HG03432 (cell line): ENCODE measurements around the gene IGF2R.
"Not testable (repeated sequence)": the region's sequence is repeated elsewhere in the genome, so short reads cannot be mapped to it uniquely, and the experiment has no call there.

Experiments
- ATAC-seq: cut with Tn5 transposase; IDR thresholded peaks from one replicate; pipeline ENCODE4 v1.9.1; 2021; ENCODE audit warnings: mild to moderate bottlenecking, moderate library complexity; ENCODE audit not compliant: unreplicated experiment

IGF2R gene

DNA sequence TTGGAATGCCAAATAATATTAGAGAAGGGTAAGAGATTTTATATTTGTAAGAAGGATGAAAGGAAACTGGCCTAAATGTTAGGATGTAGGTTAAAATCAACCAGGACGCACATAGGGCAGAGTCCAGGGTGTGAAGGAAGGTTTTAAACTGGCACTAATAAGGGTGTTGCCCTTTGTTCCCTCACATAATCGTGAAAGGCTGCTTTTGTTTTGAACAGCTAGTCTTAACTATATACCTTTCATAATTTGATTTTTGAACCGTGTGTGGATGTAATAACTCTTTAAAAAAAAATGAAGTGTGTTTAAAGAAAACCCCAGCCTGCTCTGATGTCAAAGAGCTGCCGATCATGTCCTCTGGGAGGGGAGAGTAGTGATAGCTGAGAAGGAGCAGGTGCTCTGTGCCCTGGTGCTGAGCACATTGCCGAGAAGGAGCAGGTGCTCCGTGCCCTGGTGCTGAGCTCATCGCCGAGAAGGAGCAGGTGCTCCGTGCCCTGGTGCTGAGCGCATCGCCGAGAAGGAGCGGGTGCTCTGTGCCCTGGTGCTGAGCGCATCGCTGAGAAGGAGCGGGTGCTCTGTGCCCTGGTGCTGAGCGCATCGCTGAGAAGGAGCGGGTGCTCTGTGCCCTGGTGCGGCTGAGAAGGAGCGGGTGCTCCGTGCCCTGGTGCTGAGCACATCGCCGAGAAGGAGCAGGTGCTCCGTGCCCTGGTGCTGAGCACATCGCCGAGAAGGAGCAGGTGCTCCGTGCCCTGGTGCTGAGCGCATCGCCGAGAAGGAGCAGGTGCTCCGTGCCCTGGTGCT, 121.8 kb downstream of the IGF2R start:
- ATAC-seq: not testable (repeated sequence)

- not testable (repeated sequence) for ATAC-seq
These were observed 123.3 kb downstream of the IGF2R start for GRCh38 chr6:160092176-160092575.

GRCh38 chr6:160092602-160093001, 123.7 kb downstream of the IGF2R start:
- no peak for ATAC-seq

- no peak for ATAC-seq
These were observed 124.2 kb downstream of the IGF2R start for GRCh38 chr6:160093061-160093460.

DNA sequence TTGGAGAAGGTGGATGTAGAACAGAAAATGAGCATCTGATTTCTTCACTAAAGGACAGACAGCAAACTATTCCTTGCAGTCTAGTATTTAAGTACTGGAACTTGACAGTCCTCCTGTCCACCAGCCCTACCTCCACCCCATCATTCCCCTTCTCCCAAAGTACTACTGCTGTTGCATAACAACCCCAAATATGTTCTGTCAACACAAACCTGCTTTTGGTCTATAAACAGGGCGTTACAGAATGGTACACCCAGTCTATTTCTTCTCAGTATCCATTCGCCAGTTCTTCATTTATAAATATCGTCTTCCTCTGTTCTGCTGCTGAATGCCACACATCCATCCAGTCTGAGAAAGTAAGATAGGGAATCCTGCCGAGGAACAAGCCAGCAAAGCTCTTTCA, 125.1 kb downstream of the IGF2R start:
- no peak for ATAC-seq

GRCh38 chr6:160095146-160095845, 126.4 kb downstream of the IGF2R start:
- no peak for ATAC-seq

DNA sequence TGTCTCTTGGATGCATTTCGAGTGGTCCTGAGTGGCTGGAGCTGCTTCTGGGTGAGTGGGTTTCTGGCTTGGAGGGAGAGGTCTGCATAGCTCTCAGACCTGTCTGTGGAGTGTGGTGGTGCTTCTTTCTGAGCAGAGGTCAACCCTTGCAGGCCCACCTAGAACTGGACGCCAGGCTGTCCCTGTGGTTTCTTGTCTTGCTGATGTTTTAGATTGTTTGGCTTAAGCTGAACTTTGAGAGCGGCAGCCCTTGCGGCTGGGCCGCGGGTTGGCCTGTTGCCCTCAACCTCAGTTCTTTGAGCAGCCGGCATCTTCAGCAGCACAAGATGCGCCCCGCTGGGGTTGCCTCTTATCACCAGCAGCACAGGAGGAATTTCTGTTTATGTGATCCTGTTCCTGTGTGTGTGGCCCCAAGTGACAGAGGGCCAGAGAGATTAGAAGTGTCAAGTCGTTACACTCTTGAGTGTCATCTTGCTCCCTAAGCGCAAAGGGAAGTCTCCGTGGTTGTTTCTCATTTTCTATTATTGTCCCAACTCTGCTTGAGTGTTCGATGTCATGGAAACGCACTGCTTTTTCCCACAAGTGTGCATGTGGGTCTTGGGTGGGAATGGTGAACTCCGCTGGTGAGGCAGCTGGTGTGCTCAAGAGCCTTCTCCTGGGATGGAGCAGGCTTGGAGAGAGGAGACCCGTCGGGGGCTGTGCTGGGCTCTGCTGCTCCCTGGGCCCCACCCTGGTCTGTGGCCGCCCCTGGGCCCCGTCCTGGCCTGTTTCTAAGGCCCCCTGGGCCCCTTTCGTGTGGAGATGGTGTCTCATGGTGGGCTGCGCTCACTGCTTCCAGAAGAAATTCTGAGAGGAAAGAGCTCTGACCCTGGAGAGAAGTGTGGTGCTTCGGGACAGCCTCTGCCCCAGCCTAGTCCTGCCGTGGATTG, 132.7 kb downstream of the IGF2R start:
- no peak for ATAC-seq

DNA sequence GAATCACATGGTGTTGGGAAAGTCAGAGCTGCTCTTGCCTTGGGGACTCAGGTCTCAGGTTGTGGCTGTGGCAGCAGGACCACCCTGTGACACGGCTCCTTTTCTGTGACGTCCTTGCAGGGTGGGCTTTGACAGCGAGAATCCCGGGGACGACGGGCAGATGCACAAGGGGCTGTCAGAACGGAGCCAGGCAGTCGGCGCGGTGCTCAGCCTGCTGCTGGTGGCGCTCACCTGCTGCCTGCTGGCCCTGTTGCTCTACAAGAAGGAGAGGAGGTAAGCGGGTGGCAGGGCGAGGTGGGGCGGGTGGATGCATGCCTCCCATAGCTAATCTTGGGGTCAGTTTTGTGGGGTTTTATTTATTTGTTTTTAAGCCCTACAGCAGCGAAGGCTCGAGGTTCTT, 133.5 kb downstream of the IGF2R start:
- ATAC-seq: no peak

DNA sequence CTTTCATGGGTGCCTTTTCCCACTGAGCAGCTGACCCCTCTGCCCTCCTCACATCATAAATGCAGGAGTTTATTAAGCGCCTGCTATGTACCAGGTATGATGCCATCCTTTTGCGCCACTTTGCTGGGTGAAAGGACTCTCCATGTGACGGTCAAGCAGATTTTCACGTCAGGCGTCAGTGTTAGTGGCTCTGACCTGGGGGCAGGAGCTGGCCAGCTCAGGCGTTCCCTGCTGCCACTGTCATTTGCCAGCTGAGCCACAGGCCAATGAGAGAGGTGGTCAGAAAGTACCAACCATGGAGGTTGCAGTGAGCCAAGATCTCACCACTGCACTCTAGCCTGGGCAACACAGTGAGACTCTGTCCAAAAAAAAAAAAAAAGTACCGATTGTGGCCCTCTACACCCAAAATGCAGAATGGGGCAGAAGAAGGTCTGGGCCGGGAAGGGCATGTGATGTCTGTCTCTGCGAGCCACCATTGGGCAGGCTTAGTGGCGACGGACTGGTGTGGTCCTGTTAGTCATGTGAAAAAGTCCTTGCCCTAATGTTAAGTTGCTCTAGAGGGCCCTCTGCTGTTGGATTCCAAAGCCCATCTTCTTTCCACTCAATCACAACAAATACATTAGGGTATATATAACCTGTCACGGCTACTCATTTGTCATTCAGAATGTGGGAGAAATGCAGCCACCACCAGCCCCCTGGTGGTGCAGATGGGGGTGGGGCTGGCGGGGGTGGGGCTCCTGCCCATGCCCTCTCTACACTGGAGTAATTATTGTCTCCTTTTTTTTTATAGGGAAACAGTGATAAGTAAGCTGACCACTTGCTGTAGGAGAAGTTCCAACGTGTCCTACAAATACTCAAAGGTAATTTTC, 134.3 kb downstream of the IGF2R start:
- peak; percentile 45 for ATAC-seq

- ATAC-seq: no peak
These were observed 134.9 kb downstream of the IGF2R start for GRCh38 chr6:160103825-160104100.

DNA sequence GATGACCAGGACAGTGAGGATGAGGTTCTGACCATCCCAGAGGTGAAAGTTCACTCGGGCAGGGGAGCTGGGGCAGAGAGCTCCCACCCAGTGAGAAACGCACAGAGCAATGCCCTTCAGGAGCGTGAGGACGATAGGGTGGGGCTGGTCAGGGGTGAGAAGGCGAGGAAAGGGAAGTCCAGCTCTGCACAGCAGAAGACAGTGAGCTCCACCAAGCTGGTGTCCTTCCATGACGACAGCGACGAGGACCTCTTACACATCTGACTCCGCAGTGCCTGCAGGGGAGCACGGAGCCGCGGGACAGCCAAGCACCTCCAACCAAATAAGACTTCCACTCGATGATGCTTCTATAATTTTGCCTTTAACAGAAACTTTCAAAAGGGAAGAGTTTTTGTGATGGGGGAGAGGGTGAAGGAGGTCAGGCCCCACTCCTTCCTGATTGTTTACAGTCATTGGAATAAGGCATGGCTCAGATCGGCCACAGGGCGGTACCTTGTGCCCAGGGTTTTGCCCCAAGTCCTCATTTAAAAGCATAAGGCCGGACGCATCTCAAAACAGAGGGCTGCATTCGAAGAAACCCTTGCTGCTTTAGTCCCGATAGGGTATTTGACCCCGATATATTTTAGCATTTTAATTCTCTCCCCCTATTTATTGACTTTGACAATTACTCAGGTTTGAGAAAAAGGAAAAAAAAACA, 136.1 kb downstream of the IGF2R start:
- no peak for ATAC-seq

GRCh38 chr6:160106010-160106409, 137.1 kb downstream of the IGF2R start:
- no peak for ATAC-seq

- no peak for ATAC-seq
These were observed 137.8 kb downstream of the IGF2R start for GRCh38 chr6:160106701-160107100.

DNA sequence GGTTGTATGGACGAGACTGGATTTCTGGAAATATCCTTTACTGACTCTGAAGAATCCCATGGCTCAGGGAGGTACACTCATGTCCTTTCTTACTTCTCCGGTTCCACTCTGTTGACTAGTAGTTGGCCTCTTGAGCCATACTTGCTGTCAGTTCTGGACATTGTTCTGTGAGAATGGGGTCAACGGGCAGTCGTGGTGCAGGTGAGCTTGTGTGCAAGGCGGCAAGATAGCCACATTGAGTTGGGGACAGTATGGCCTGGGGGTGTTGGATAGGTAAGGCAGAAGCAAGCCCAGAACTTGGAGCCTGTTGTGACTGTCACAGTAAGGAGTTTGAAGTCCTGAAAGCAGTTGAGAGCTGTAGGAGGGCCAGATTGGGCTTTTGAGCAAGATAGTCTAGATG, 139.2 kb downstream of the IGF2R start:
- ATAC-seq: no peak

DNA sequence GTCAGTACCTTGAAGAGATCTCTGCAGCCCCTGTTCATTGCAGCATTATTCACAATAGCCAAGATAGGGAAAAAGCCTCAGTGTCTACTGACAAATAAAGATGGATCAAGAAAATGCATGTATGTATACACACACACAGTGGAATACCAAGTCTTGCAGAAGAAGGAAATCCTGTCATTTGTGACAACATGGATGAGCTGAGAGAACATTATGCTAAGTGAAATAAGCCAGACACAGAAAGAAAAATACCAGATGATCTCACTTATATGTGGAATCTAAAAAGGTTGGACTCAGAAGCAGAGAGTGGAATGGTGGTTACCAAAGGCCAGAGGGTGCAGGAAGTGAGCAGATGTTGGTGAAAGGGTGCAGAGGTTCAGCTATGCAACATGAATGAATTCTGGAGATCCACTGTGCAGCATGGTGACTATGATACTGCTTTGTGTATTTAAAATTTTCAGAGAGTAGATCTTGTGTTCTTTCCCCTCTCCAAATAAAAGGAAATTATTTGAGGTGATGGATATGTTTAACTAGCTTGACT, 141.8 kb downstream of the IGF2R start:
- no peak for ATAC-seq

DNA sequence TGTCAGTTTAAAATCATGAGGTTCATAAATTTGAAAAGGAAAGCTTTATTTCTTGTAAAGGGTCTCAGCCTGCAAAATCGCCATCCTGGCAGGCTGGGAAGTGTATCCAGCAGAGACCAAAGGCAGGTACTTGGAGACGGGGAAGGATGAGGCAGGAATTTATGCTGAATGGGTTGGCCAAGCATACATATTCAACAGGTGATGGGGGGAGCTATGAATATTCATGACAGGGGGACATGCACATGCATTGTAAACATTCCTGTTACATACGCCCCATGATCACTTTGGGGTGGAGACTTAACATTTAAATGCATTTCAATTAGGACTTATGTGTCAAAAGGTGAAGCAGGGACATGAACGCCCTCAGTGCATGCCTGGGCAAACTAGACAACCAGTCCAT, 142.9 kb downstream of the IGF2R start:
- ATAC-seq: no peak

GRCh38 chr6:160112628-160113299, 143.9 kb downstream of the IGF2R start:
- no peak for ATAC-seq

DNA sequence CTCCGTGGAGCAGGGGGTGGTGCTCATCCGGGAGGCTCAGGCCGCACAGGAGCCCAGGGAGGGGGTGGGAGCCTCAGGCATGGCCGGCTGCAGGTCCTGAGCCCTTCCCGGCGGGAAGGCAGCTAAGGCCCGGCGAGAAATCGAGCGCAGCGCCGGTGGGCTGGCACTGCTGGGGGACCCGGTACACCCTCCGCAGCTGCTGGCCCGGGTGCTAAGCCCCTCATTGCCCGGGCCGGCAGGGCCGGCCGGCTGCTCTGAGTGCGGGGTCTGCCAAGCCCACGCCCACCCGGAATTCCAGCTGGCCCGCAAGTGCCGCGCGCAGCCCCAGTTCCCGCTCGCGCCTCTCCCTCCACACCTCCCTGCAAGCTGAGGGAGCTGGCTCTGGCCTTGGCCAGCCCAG, 145.7 kb downstream of the IGF2R start:
- ATAC-seq: not testable (repeated sequence)

GRCh38 chr6:160115421-160115820, 146.5 kb downstream of the IGF2R start:
- ATAC-seq: no peak
